SK-N-SH treated with all-trans-retinoic acid at 6 μM for 48 hours (cell line): ENCODE data around the gene PRKCE.

ENCODE experiments used
- ATAC-seq: fragments of 200-7000 bp; cut with Tn5 transposase; 3 replicates; pipeline ENCODE4 v1.9.1; 2020; ENCODE audit warnings: mild to moderate bottlenecking, moderate library complexity
- ARNTL ChIP-seq: fragments of 450-650 bp; formaldehyde crosslinking; IDR thresholded peaks from 2 replicates; pipeline ENCODE4 v1.5.0; 2020; ENCODE audit warnings: low read depth, mild to moderate bottlenecking, moderate library complexity, borderline replicate concordance
- BACH2 ChIP-seq: fragments of 250-450 bp; sonication (Bioruptor Pico); IDR thresholded peaks from 2 replicates; pipeline ENCODE4 v1.9.0; 2021; ENCODE audit warnings: mild to moderate bottlenecking, borderline replicate concordance
- CREB5 ChIP-seq: fragments of 250-450 bp; sonication (Bioruptor Pico); IDR thresholded peaks from 2 replicates; pipeline ENCODE4 v1.5.1; 2020; ENCODE audit warnings: low read depth, mild to moderate bottlenecking, moderate library complexity
- CSDC2 ChIP-seq: fragments of 250-450 bp; sonication (Bioruptor Pico); IDR thresholded peaks from 2 replicates; pipeline ENCODE4 v1.5.0; 2020; ENCODE audit warnings: mild to moderate bottlenecking, moderate library complexity
- CSRNP3 ChIP-seq: fragments of 250-450 bp; sonication (Bioruptor Pico); IDR thresholded peaks from 2 replicates; pipeline ENCODE4 v1.5.1; 2021; ENCODE audit warnings: mild to moderate bottlenecking, moderate library complexity
- ESRRG ChIP-seq: fragments of 250-450 bp; sonication (Bioruptor Pico); IDR thresholded peaks from 2 replicates; pipeline ENCODE4 v1.6.1; 2021; ENCODE audit warnings: mild to moderate bottlenecking
- GLIS3 ChIP-seq: fragments of 250-450 bp; sonication (Bioruptor Pico); IDR thresholded peaks from 2 replicates; pipeline ENCODE4 v1.5.0; 2020; ENCODE audit warnings: mild to moderate bottlenecking, moderate library complexity
- ISL1 ChIP-seq: fragments of 250-450 bp; sonication (Bioruptor Pico); IDR thresholded peaks from 2 replicates; pipeline ENCODE4 v2.1.2; 2022; ENCODE audit warnings: mild to moderate bottlenecking, moderate library complexity
- OSR1 ChIP-seq: fragments of 250-450 bp; sonication (Bioruptor Pico); IDR thresholded peaks from 2 replicates; pipeline ENCODE4 v1.8.0; 2022; ENCODE audit warnings: moderate library complexity, mild to moderate bottlenecking, inconsistent platforms
- POU6F1 ChIP-seq: fragments of 250-450 bp; sonication (Bioruptor Pico); IDR thresholded peaks from 2 replicates; pipeline ENCODE4 v1.8.0; 2021; ENCODE audit warnings: low read depth, mild to moderate bottlenecking, moderate library complexity, borderline replicate concordance
- PPARA ChIP-seq: fragments of 250-450 bp; sonication (Bioruptor Pico); IDR thresholded peaks from 2 replicates; pipeline ENCODE4 v1.5.0; 2020; ENCODE audit warnings: mild to moderate bottlenecking, borderline replicate concordance
- RARB ChIP-seq: fragments of 250-450 bp; sonication (Bioruptor Pico); IDR thresholded peaks from 2 replicates; pipeline ENCODE4 v1.8.0; 2021; ENCODE audit warnings: mild to moderate bottlenecking, moderate library complexity
- SNAI2 ChIP-seq: fragments of 250-450 bp; sonication (Bioruptor Pico); IDR thresholded peaks from 2 replicates; pipeline ENCODE4 v1.5.0; 2020; ENCODE audit warnings: mild to moderate bottlenecking, moderate library complexity
- TCF4 ChIP-seq: fragments of 250-450 bp; sonication (Bioruptor Pico); IDR thresholded peaks from 2 replicates; pipeline ENCODE4 v1.8.0; 2021; ENCODE audit warnings: mild to moderate bottlenecking, moderate library complexity, borderline replicate concordance
- TOX ChIP-seq: fragments of 250-450 bp; sonication (Bioruptor Pico); IDR thresholded peaks from 2 replicates; pipeline ENCODE4 v1.8.0; 2021; ENCODE audit warnings: mild to moderate bottlenecking, moderate library complexity, borderline replicate concordance
- TSHZ2 ChIP-seq: fragments of 250-450 bp; sonication (Bioruptor Pico); IDR thresholded peaks from 2 replicates; pipeline ENCODE4 v1.5.0; 2020; ENCODE audit warnings: mild to moderate bottlenecking, moderate library complexity
- ZC3H10 ChIP-seq: fragments of 250-450 bp; sonication (Bioruptor Pico); IDR thresholded peaks from 2 replicates; pipeline ENCODE4 v1.5.1; 2021; ENCODE audit warnings: mild to moderate bottlenecking, moderate library complexity
- ZFP30 ChIP-seq: fragments of 450-650 bp; formaldehyde crosslinking; IDR thresholded peaks from 2 replicates; pipeline ENCODE4 v1.5.0; 2022; ENCODE audit warnings: mild to moderate bottlenecking, moderate library complexity
- ZNF565 ChIP-seq: fragments of 450-650 bp; formaldehyde crosslinking; conservative IDR thresholded peaks from 2 replicates; pipeline ENCODE4 v1.5.0; 2020; ENCODE audit warnings: low read depth, mild to moderate bottlenecking, moderate library complexity
- ZNF70 ChIP-seq: fragments of 450-650 bp; formaldehyde crosslinking; IDR thresholded peaks from 2 replicates; pipeline ENCODE4 v1.5.0; 2020; ENCODE audit warnings: mild to moderate bottlenecking, moderate library complexity

PRKCE gene

GRCh38 chr2:45814488-45814887 lies 163.0 kb downstream of the PRKCE start (continued):
- no peak for TF ChIP-seq CSRNP3 (CRISPR knock-in tag)
- TF ChIP-seq, all 23 proteins: peak for 0

GRCh38 chr2:45814951-45815621 lies 163.6 kb downstream of the PRKCE start:
- TF ChIP-seq RARB (CRISPR knock-in tag) (no peak), ZNF70 (CRISPR knock-in tag) (no peak), ISL1 (no peak), ZFP30 (no peak), GLIS3 (CRISPR knock-in tag) (no peak), ESRRG (CRISPR knock-in tag) (no peak), TOX (CRISPR knock-in tag) (no peak), BACH2 (CRISPR knock-in tag) (no peak), SNAI2 (CRISPR knock-in tag) (no peak), CSDC2 (CRISPR knock-in tag) (no peak), CREB5 (no peak), PPARA (CRISPR knock-in tag) (no peak)
- TF ChIP-seq, all 23 proteins: peak for 0
- no peak for ATAC-seq

GRCh38 chr2:45816272-45816671 lies 164.8 kb downstream of the PRKCE start:
- no peak for ATAC-seq
- TF ChIP-seq OSR1: no peak
- TF ChIP-seq TOX (CRISPR knock-in tag): no peak
- TF ChIP-seq PPARA (CRISPR knock-in tag): no peak
- TF ChIP-seq ZNF565 (CRISPR knock-in tag): no peak
- TF ChIP-seq GLIS3 (CRISPR knock-in tag): no peak
- TF ChIP-seq POU6F1 (CRISPR knock-in tag): no peak
- no peak for TF ChIP-seq ZNF70 (CRISPR knock-in tag)
- no peak for TF ChIP-seq CREB5
- no peak for TF ChIP-seq SNAI2 (CRISPR knock-in tag)

GRCh38 chr2:45818591-45818990 lies 167.1 kb downstream of the PRKCE start:
- ATAC-seq: no peak
- TF ChIP-seq RARB (CRISPR knock-in tag) (no peak), OSR1 (no peak), POU6F1 (CRISPR knock-in tag) (no peak), BACH2 (CRISPR knock-in tag) (no peak), GLIS3 (CRISPR knock-in tag) (no peak), ZFP30 (no peak), ISL1 (no peak), CSRNP3 (CRISPR knock-in tag) (no peak), ARNTL (CRISPR knock-in tag) (no peak), TSHZ2 (no peak), TCF4 (no peak), ZC3H10 (no peak)
- TF ChIP-seq, all 23 proteins: peak for 0
